ENCODE measurements around the gene IFITM10. TPM values are rescaled to one million over a fixed set of nuclear protein-coding genes. Genes with fewer than 3 reads are reported as not detected.

Gene IFITM10
- total RNA-seq, 1 experiment from 2014 or later, result 0.59 TPM

DNA sequence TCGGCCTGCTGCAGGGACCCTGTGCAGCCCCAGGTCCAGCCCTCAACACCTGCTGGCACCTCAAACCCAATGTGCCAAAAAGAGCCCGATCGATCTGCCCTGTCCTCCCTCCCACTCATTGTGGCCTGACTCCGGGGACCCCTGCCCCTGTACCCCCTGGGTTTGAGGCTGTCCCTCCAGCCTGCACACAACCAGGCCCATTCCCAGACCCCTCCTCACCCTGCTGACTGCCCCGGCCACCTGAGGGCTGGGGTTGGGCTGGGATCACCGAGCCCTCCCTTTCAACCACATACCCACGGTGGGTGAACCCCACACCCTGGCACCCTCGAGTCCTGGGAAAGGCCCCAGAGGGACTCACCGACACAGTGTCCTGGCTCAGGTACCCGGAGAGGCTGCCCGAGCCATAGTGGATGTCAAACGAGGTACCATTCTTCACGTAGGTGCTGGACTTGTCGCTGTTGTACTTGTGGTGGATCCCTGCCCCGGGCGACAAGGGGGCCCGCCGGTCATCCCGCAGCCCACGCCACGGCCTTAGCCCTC, 8.3 kb upstream of the IFITM10 start:
- H3K27me3 Mint-ChIP-seq (ENCODE audit: low read depth), result no peaks in the 10 kb centered on the region
- H3K27ac Mint-ChIP-seq, result no peak overlapping the region
- H3K23me2 ChIP-seq (ENCODE audit: insufficient read length, low read depth, low read length, poor library complexity, severe bottlenecking), result peaks cover 5% of the 10 kb centered on the region
- DNase-seq, result no peak
- H3K4me1 Mint-ChIP-seq, result 0 out of 4 replicates have a peak, but pooled peaks cover 0 to 3% of the 10 kb centered on the region in 2 experiments
- H3K79me1 ChIP-seq (ENCODE audit: insufficient read depth, low read depth, low read length, poor library complexity, severe bottlenecking), result peaks cover 9% of the 10 kb centered on the region
- no peak overlapping the region for H3K14ac ChIP-seq (ENCODE audit: insufficient read depth, low read length)
- H4K8ac ChIP-seq (replicated peaks; ENCODE audit: insufficient read length, low read depth, low read length), result no peak overlapping the region
- H3K18ac ChIP-seq (ENCODE audit: insufficient read length, low read depth, low read length), result no peak overlapping the region
- TF ChIP-seq, protein P1, sequence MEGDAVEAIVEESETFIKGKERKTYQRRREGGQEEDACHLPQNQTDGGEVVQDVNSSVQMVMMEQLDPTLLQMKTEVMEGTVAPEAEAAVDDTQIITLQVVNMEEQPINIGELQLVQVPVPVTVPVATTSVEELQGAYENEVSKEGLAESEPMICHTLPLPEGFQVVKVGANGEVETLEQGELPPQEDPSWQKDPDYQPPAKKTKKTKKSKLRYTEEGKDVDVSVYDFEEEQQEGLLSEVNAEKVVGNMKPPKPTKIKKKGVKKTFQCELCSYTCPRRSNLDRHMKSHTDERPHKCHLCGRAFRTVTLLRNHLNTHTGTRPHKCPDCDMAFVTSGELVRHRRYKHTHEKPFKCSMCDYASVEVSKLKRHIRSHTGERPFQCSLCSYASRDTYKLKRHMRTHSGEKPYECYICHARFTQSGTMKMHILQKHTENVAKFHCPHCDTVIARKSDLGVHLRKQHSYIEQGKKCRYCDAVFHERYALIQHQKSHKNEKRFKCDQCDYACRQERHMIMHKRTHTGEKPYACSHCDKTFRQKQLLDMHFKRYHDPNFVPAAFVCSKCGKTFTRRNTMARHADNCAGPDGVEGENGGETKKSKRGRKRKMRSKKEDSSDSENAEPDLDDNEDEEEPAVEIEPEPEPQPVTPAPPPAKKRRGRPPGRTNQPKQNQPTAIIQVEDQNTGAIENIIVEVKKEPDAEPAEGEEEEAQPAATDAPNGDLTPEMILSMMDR (conservative IDR thresholded peaks at IDR 0.05), result no peak
- no peak overlapping the region for H2BK12ac ChIP-seq (ENCODE audit: insufficient read length, low read depth, low read length)
- no peaks in the 10 kb centered on the region for H3K9me3 Mint-ChIP-seq
- no peak overlapping the region for H3K9ac ChIP-seq (ENCODE audit: extremely low read depth, insufficient read length, low read length)
- no peak overlapping the region for H2BK20ac ChIP-seq (ENCODE audit: low read depth, low read length, poor library complexity, severe bottlenecking)
- H3K79me2 ChIP-seq (ENCODE audit: insufficient read depth, low read length), result no peaks in the 10 kb centered on the region; the same call in 1 of the 2 replicates
- H3K27ac ChIP-seq (ENCODE audit: insufficient read length, low read depth, low read length), result no peak overlapping the region
- no peak overlapping the region for H4K5ac ChIP-seq (ENCODE audit: insufficient read length, low read depth, low read length)
- H3K27me3 ChIP-seq (ENCODE audit: insufficient read depth, low read length), result no peaks in the 10 kb centered on the region
- no CpG with 5 or more reads among the region's 21 CpGs for WGBS (ENCODE audit: extremely low coverage, insufficient read length, low lambda C conversion rate)
- no peak overlapping the region for H2BK120ac ChIP-seq (ENCODE audit: low read depth, low read length, poor library complexity, severe bottlenecking)
- no peaks in the 10 kb centered on the region for H3K9me3 ChIP-seq (ENCODE audit: control insufficient read depth, low read depth, low read length)
- H3K23ac ChIP-seq (ENCODE audit: insufficient read length, low read depth, low read length), result no peak overlapping the region
- H4K20me1 ChIP-seq (ENCODE audit: control insufficient read depth, insufficient read depth, insufficient read length), result no peaks in the 10 kb centered on the region
- no peak overlapping the region for H3K4me2 ChIP-seq (ENCODE audit: insufficient read depth, insufficient read length, low read length)
- H2AFZ ChIP-seq (ENCODE audit: low read length), result no peak overlapping the region
- H3K4me3 Mint-ChIP-seq, result no peak overlapping the region
- no peak overlapping the region for H2BK5ac ChIP-seq (ENCODE audit: insufficient read length, low read length)
- H2AK5ac ChIP-seq (ENCODE audit: insufficient read length, low read length), result no peak overlapping the region
- H3K36me3 Mint-ChIP-seq (ENCODE audit: insufficient read depth in 1 of 3, low read depth in 3 of 3), result peaks cover 3 to 18% (median 10%) of the 10 kb centered on the region in 3 experiments; a peak in 5 of 7 replicates
- no peaks in the 10 kb centered on the region for H3K4me1 ChIP-seq (ENCODE audit: insufficient read depth, low read length)
- H4K91ac ChIP-seq (ENCODE audit: insufficient read length, low read depth, low read length), result no peak overlapping the region
- no peak overlapping the region for H3T11ph ChIP-seq (ENCODE audit: low read length)
- no peak overlapping the region for H3K4ac ChIP-seq (ENCODE audit: low read depth, low read length)
- H2BK15ac ChIP-seq (ENCODE audit: low read depth, low read length), result no peak overlapping the region
- no peak overlapping the region for H3K56ac ChIP-seq (ENCODE audit: insufficient read length, low read depth, low read length)

Measured in H9 (cell line).